Activated naive CD4-positive, alpha-beta T cell treated with Interleukin-2 at 50 U/mL for 16 hours (primary cell): Measurements from ENCODE around the gene NDUFA11.

Source experiments
- DNase-seq: peaks from one replicate; pipeline ENCODE4 v3.0.0-alpha.2; 2020

Gene NDUFA11

GRCh38 chr19:5932146-5932545 is 28.6 kb upstream of the NDUFA11 start:
- no peak for DNase-seq

DNA sequence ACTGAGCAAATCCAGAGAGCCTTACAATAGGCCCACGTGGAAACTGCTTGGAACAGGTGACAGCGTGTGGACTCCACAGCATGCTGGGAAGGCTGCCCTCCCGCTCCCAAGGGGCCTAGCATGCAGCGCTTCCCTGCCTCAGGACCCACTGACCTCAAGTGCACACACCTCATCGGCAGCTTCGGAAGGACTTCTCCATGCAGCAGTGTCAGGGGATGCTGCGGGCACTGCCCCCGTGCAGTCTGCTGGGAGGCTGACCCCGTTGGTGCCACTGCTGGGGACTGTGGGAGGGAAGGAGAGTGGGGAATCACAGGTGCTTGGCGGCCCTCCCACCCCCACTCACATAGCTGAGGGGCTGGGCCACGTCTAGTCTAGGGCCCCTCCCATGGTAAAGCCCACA is 27.7 kb upstream of the NDUFA11 start:
- no peak for DNase-seq

- no peak for DNase-seq
These were observed 26.0 kb upstream of the NDUFA11 start for GRCh38 chr19:5929625-5930024.

GRCh38 chr19:5929179-5929578 is 25.6 kb upstream of the NDUFA11 start:
- no peak for DNase-seq

DNA sequence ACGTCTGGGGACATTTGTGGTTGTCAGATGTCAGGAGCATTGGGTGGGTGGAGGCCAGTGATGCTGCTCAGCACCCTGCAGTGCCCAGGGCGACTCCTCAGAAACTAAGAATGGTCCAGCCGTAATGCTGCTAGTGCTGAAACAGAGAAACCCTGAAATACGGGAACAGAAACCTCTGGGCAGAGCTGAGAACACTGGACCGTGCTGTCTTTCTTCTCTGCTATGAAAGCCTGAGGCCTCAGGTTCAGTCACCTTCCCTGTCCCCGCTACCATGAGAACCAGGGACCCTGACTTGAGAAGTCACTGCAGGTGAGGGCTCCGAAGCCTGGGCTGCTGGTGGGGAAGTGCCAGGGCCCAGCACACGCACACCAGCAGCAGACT is 23.8 kb upstream of the NDUFA11 start:
- DNase-seq, result no peak

DNA sequence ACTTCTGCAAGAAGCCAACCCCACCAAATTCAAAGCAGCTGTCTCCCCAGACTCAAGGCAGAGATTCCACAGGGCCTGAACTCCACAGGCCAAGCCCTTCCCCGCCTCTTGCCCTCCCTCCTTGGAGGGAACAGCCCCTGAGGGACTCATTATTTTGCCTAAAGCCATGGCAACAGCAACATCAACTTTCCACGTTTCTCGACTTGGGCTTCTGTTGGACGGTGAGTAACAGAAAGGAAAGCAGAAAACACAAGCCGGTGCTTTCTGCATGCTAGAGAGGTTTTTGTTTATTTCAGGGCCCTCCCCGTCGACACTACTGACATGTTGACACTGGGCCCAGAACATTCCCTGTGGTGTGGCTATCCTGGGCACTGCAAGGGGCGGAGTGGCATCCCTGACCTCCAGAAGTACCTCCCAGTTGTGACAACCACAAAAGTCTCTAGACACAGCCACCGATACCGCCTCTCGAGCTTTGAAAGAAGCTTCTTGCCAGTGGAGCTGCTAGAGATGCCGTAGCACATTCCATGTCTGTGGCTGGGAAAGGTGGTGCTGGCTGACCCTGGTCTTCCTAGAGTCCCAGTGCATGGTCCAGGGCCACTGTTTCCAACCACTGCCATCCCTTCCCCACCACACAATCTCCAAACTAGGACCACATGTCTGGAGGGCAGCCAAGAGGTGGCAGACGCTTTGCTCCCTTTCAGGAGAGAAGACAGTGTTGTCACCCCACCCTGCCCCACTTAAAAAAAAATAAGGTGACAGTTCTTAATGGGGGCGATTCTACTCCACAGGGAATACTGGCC is 23.3 kb upstream of the NDUFA11 start:
- DNase-seq, result no peak

DNA sequence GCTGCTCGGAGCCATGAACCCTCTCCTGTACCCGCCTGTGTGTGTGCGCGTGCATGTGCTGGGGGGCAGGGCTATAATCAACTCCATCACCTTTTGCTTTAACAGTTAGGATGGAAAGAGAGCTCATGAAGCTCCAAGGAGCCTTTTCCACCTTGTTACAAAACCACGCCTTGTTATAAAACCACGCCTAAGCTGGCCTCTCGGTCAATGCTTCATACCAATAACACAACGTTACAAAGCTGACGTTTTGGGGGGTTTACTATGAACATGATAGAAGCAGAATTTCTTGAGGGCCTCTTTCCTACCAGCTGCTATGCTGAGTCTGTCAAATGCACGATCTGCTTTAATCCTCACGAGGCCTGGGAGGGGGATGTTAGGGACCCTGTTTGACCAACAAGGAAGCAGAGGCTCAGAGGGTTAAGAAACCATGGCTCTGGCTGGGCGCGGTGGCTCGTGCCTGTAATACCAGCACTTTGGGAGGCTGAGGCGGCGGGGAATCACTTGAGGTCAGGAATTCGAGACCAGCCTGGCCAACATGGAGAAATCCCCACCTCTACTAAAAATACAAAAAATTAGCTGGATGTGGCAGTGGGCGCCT is 22.3 kb upstream of the NDUFA11 start:
- no peak for DNase-seq

DNA sequence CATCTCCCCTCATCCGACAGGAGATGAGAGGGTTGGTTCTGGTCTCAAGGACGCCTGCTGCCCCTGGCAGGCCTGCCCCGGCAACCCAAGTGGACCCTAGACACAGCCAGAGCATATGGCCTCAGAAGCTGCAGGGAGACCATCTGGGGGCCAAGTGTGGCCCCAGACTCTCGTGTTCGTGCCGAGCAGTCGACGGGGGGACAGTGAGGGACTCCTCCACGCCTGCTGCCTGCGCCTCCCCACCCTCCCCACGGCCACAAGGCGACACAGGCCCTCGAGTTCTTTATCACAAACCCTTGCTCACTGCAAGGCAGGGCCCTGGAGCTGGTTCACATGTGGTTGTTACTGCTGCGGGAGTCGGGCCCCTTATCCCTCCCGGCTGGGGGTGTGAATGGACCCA is 19.8 kb upstream of the NDUFA11 start:
- DNase-seq, result no peak

DNA sequence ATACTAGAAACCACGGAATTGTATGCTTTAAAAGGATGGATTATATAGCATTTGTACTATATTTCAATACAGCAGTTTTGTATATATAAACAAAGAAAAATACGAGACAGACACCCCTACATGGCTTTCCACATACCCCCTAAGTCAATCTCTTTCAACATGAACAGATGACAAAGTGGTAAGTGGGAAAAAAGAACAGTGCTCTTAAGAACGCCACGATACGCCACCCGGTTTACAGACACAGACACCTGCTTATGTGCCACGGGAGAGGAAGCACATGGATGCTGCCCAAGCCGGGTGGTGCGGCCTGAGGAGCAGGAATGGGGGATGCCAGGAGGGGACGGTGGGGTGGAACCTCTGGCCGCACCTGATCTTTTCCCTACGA is 18.6 kb upstream of the NDUFA11 start:
- no peak for DNase-seq

GRCh38 chr19:5921516-5922160 is 18.0 kb upstream of the NDUFA11 start:
- no peak for DNase-seq

GRCh38 chr19:5918463-5919079 is 15.0 kb upstream of the NDUFA11 start:
- DNase-seq, result no peak

DNA sequence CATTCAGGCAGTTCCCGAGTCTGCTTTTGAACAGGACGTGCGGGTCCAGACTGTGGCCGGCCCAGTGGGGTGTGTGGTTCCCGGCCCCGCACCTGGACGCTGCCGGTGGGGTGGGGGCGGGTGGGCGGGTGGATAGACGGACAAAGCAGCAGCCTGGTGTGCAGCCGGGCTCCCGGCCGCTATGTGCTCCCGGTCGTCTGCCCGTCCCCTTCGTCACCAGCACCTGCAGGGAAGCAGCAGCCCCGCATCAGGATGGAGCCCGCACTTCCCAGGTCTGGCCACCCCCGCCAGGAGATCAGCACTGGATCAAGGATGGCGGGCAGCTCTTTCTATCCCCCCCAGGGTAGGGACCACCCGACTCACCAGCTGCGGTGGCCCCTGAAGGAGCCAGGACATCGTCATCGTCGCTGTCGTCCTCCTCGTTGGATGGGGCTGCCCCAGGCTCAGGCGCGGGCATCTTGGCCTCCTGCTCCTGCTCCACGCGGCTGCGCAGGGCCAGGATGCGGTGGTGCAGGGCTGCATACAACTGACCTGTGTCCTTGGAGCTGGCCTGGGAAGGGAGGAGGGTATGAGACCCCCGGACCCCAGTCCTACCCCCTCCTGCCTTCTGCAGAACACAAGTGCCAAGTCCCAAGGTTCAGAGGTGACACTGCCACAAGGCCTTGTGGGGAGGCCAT is 14.0 kb upstream of the NDUFA11 start:
- no peak for DNase-seq

DNA sequence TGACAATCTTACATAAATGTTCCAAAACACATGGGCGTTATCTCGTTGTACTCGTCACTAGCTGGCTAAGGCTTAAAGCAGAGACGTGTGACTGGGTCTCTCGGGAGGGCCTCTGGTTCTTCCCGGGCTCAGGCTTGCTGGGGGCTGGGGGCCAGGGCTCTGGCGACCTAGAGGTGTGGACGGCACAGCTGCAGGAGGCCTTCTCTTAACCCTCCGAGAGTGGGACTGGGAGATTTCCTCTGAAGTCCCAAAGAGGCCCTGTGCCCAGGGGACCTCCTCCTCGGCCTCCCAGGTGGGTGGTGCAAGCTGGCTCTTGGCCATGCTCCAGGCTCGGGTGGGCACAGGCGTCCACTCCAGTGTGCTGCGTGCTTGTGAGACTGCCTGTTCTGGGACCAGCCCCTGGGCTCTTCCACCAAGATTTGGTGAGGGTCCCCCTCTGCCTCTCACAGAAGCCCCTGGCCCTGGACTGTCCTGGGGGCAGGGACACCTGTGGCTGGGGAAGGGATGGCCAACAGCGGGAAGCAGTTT is 12.7 kb upstream of the NDUFA11 start:
- no peak for DNase-seq

DNA sequence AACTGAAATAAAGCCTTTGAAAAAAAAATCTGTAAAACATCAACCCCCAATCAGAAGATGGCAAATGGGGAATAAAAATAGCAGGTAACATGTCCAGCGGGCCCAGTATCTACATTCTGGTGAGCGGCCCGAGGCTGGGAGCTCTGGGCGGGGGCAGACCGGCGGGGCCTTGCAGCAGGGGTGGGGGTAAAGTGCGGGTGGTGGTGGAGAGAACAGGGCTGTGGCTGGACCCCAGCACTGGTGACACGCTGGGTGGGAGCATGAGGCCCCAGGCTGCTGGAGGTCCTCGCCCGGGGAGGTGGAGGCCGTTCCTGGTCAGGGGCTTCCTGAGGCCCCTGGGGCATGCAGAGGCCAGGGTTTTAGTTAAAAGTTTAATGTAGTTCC is 12.2 kb upstream of the NDUFA11 start:
- DNase-seq, result no peak

- no peak for DNase-seq
These were observed 11.6 kb upstream of the NDUFA11 start for GRCh38 chr19:5914946-5915781.

GRCh38 chr19:5914358-5914774 is 10.8 kb upstream of the NDUFA11 start:
- DNase-seq, result no peak

GRCh38 chr19:5913739-5914357 is 10.3 kb upstream of the NDUFA11 start, which contains the start of gene CAPS:
CAPS (plus strand) TSS chr19:5914254; CDS start chr19:5914407, 153 bp downstream.
- no peak for DNase-seq

GRCh38 chr19:5911366-5911765 is 7.8 kb upstream of the NDUFA11 start:
- no peak for DNase-seq

DNA sequence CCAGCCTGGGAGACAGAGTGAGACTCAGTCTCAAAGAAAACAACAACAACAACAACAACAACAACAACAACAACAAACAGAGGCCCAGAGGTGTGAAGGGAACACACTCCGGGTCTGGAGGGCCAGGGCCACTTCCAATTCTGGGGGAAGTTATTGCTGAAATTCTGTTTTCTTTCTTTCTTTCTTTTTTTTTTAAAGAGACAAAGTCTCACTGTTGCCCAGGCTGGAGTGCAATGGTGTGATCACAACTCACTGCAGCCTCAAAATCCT is 7.0 kb upstream of the NDUFA11 start:
- no peak for DNase-seq

DNA sequence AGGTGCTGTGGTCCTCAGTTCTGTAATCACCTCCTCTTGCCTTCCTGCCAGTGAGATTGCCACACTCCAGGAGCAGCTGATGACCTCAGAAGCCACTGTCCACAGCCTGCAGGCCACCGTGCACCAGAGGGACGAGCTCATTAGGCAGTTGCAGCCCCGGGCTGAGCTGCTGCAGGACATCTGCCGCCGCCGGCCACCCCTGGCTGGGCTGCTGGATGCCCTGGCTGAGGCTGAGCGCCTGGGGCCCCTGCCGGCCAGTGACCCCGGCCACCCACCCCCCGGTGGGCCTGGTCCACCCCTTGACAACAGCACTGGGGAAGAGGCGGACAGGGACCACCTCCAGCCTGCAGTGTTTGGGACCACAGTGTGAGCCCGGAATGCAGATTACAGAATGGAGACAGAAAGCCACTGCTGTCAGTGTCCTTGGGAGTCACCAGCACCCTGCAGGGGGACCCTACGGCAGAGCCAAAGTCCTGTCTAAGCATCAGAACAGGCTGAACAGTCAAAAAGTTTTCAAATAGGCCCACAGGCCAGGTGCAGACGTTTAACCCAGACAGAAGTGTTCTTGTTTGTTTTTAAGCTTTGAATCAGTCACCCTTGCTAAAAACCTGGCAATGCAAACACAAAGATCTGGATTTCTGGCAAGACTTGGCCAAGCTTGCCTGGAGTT is 5.3 kb upstream of the NDUFA11 start:
- DNase-seq, result no peak

DNA sequence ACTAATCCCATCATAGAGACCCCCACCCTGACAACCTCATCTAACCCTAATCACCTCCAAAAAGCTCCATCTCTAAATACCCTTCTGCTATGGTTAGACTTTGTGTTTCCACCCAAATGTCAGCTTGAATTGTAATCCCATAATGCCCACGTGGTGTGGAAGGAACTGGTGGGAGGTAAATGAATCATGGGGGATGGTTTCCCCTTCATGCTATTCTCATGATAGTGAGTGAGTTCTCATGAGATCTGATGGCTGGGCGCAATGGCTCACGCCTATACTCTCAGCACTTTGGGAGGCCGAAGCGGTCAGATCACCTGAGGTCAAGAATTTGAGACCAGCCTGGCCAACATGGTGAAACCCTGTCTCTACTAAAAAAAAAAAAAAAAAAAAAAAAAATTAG is 3.7 kb upstream of the NDUFA11 start:
- DNase-seq, result peak; percentile 35
